Psoas muscle (tissue), 8 donors: Measurements from ENCODE around the gene PSMB10. TPM values are rescaled to one million over a fixed set of nuclear protein-coding genes. Genes with fewer than 3 reads are reported as not detected.

ENCODE experiments used
- ATAC-seq, 4 donors: fragments of 200-7000 bp; cut with Tn5 transposase; one replicate each; pipeline ENCODE4 v1.9.1; 2020; ENCODE audit warnings: moderate library complexity in 3 of 4, mild to moderate bottlenecking in 2 of 4
- DNase-seq, 2 donors: peaks; one replicate each; pipeline ENCODE4 v3.0.0-alpha.2; 2020
- H3K27ac ChIP-seq: fragments of 200-600 bp; one replicate; pipeline ENCODE4 v1.8.0; 2022
- H3K27me3 ChIP-seq, 3 donors: fragments of 200-600 bp in 1 of 3; one replicate each; pipeline versions ENCODE4 v1.6.1 to v1.8.0; 2013 to 2022; ENCODE audit warnings: low read length in 2 of 3, mild to moderate bottlenecking in 2 of 3, moderate library complexity in 1 of 3; ENCODE audit not compliant: insufficient read depth in 3 of 3
- H3K36me3 ChIP-seq, 2 donors: fragments of 200-600 bp in 1 of 2; one replicate each; pipeline versions ENCODE4 v1.6.1 to v1.8.0; 2013 to 2022; ENCODE audit warnings: low read depth in 1 of 2, mild to moderate bottlenecking in 1 of 2, moderate library complexity in 1 of 2; ENCODE audit not compliant: insufficient read depth in 1 of 2
- H3K4me1 ChIP-seq: fragments of 200-600 bp; one replicate; pipeline ENCODE4 v1.8.0; 2022
- H3K4me3 ChIP-seq: fragments of 200-600 bp; one replicate; pipeline ENCODE4 v1.8.0; 2022; ENCODE audit warnings: mild to moderate bottlenecking
- H3K9me3 ChIP-seq: fragments of 200-600 bp; one replicate; pipeline ENCODE4 v1.8.0; 2022
- CTCF ChIP-seq: fragments of 200-600 bp; IDR thresholded peaks from one replicate; pipeline ENCODE4 v1.8.0; 2022; ENCODE audit warnings: antibody characterized with exemption
- WGBS, 3 donors: extraction: QIAGEN DNeasy Blood & Tissue Kit; methylation state at CpG; one replicate each; pipeline versions ENCODE4 v1.1.6 to v1.1.7; 2013; 5-methylcytosine and 5-hydroxymethylcytosine counted together
- intact Hi-C, 2 donors: fragments of 100-400 bp; cut with DNase I; formaldehyde crosslinking; loops; one replicate each; pipeline versions ENCODE4 v1.11.0 to v1.14.2; 2022
- polyA plus RNA-seq, 3 donors: library from polyadenylated mRNA; stranded (reverse); fragments of 200-250 nt; gene quantifications; one replicate each; pipeline ENCODE4 v1.2.3, GENCODE V29; 2013
- total RNA-seq, 4 donors: library from RNA; stranded (reverse); fragmentation: NEBNext Ultra II Directional in 2 of 4; extraction: Animal tissue kit (Norgen Biotek cat#: 25700) in 2 of 4; gene quantifications; one replicate each; pipeline versions ENCODE4 v1.2.1 to v1.2.4, GENCODE V29; 2021 to 2023
- donor health status: healthy with polysubstance abuse.
- donor health status: DM: no; HTN: no; CAD: no; lungs with moderate emphysema.
- donor health status: Bipolar disorder and iron deficiency.
- donor health status: healthy.
- donor health status: DM: yes; HTN: yes; CAD: no.
- donor health status: DM: no; HTN: no; CAD: no.
- donor health status: DM: no; HTN: no; CAD: no.
- donor health status: DM: yes; HTN: yes; CAD: no.

The PSMB10 gene
- total and polyA plus RNA-seq, 7 donors = 27.6 to 98.6 (median 34.7) TPM

- DNase-seq = peak; percentile 88 to 93
- ATAC-seq = peak; percentile 26 to 34 (median 28)
- H3K4me3 ChIP-seq = peak within 1 kb of the TSS; percentile 38
- no peaks in the 10 kb centered on the region for H3K9me3 ChIP-seq
- peak within 1 kb of the TSS; percentile 93 for H3K27ac ChIP-seq
- TF ChIP-seq CTCF = no peak
- H3K36me3 ChIP-seq = peaks cover 0 to 61% of the 10 kb centered on the region in 2 donors
- no peaks in the 10 kb centered on the region for H3K27me3 ChIP-seq
- H3K4me1 ChIP-seq = peaks cover 57% of the 10 kb centered on the region
- intact Hi-C loops = loop anchor here (5.0 to 10.0 kb wide), 2 partner anchors 158 to 350 kb away; partner anchors contain the start of gene ESRP2 (in 1 of the 2)
- 16 to 39% (median 25%) methylated on average over 22 of the region's 22 CpGs for WGBS, 3 donors
Measured at GRCh38 chr16:67884684-67885083, 52.0 kb downstream of the PSMB10 start, which contains the start of gene NRN1L. Gene NRN1L, plus strand, starts transcription at chr16:67884885. Its CDS starts 19 bp downstream, at chr16:67884904.

Other genes starting within 250 kb of the PSMB10 start
- gene GFOD2, start 217.5 kb downstream of the PSMB10 start, total RNA-seq = 10 to 100 TPM in 1 of 4 donors, 1 to 10 TPM in 3; 8.0 to 11.3 (median 9.0) TPM
- 10 to 100 TPM; 12.2 to 17.3 (median 17.0) TPM for gene GFOD2, start 217.5 kb downstream of the PSMB10 start, polyA plus RNA-seq
- 10 to 100 TPM; 17.6 to 27.9 (median 25.2) TPM for gene RANBP10, start 130.3 kb downstream of the PSMB10 start, total RNA-seq
- 10 to 100 TPM in 2 of 3 donors, 1 to 10 TPM in 1; 9.1 to 16.3 (median 11.1) TPM for gene RANBP10, start 130.3 kb downstream of the PSMB10 start, polyA plus RNA-seq
- gene TSNAXIP1, start 130.0 kb downstream of the PSMB10 start, total RNA-seq = under 1 TPM; 0.29 to 0.88 (median 0.60) TPM
- gene TSNAXIP1, start 130.0 kb downstream of the PSMB10 start, polyA plus RNA-seq = 1 to 10 TPM in 1 of 3 donors, under 1 TPM in 2; 0.27 to 1.4 (median 0.65) TPM
- 10 to 100 TPM; 30.2 to 37.8 (median 35.0) TPM for gene THAP11, start 94.5 kb downstream of the PSMB10 start, total RNA-seq
- gene THAP11, start 94.5 kb downstream of the PSMB10 start, polyA plus RNA-seq = 10 to 100 TPM; 31.9 to 78.6 (median 35.0) TPM
- 100 to 1,000 TPM in 2 of 4 donors, 10 to 100 TPM in 2; 77.4 to 104 (median 96.8) TPM for gene NUTF2, start 89.9 kb downstream of the PSMB10 start, total RNA-seq
- 100 to 1,000 TPM; 129 to 170 (median 134) TPM for gene NUTF2, start 89.9 kb downstream of the PSMB10 start, polyA plus RNA-seq
- 10 to 100 TPM; 17.2 to 26.4 (median 19.2) TPM for gene CENPT, start 89.2 kb downstream of the PSMB10 start, total RNA-seq
- gene CENPT, start 89.2 kb downstream of the PSMB10 start, polyA plus RNA-seq = 10 to 100 TPM; 13.8 to 19.9 (median 19.9) TPM
- gene EDC4, start 63.8 kb downstream of the PSMB10 start, total RNA-seq = 10 to 100 TPM; 33.8 to 52.1 (median 42.1) TPM
- gene EDC4, start 63.8 kb downstream of the PSMB10 start, polyA plus RNA-seq = 10 to 100 TPM; 21.1 to 32.2 (median 23.8) TPM
- gene NRN1L, start 52.0 kb downstream of the PSMB10 start, total RNA-seq = 1 to 10 TPM in 1 of 4 donors, under 1 TPM in 1, not detected in 2; 0.77 to 1.1 TPM
- under 1 TPM; 0.23 to 0.38 (median 0.37) TPM for gene NRN1L, start 52.0 kb downstream of the PSMB10 start, polyA plus RNA-seq
- 10 to 100 TPM; 11.3 to 18.8 (median 16.4) TPM for gene PSKH1, start 43.6 kb downstream of the PSMB10 start, total RNA-seq
- gene PSKH1, start 43.6 kb downstream of the PSMB10 start, polyA plus RNA-seq = 10 to 100 TPM in 2 of 3 donors, 1 to 10 TPM in 1; 9.6 to 16.9 (median 11.0) TPM
- gene CTRL, start 5.0 kb downstream of the PSMB10 start, total RNA-seq = 1 to 10 TPM in 1 of 4 donors, under 1 TPM in 3; 0.27 to 1.1 (median 0.79) TPM
- gene CTRL, start 5.0 kb downstream of the PSMB10 start, polyA plus RNA-seq = 1 to 10 TPM; 1.1 TPM
- 10 to 100 TPM in 2 of 4 donors, 1 to 10 TPM in 2; 5.9 to 15.1 (median 10.2) TPM for gene LCAT, start 7.3 kb upstream of the PSMB10 start, total RNA-seq
- 1 to 10 TPM; 4.1 to 8.6 (median 4.7) TPM for gene LCAT, start 7.3 kb upstream of the PSMB10 start, polyA plus RNA-seq
- 10 to 100 TPM; 24.1 to 89.5 (median 34.9) TPM for gene SLC12A4, start 31.8 kb upstream of the PSMB10 start, total RNA-seq
- gene SLC12A4, start 31.8 kb upstream of the PSMB10 start, polyA plus RNA-seq = 10 to 100 TPM; 18.3 to 34.8 (median 26.0) TPM
- gene DPEP3, start 43.6 kb upstream of the PSMB10 start, total RNA-seq = under 1 TPM in 3 of 4 donors, not detected in 1; 0.10 to 0.22 (median 0.17) TPM
- gene DPEP3, start 43.6 kb upstream of the PSMB10 start, polyA plus RNA-seq = under 1 TPM in 2 of 3 donors, not detected in 1; 0.12 to 0.45 TPM
- gene DPEP2, start 62.6 kb upstream of the PSMB10 start, total RNA-seq = 1 to 10 TPM in 1 of 4 donors, under 1 TPM in 2, not detected in 1; 0.25 to 1.1 (median 0.82) TPM
- under 1 TPM; 0.23 to 0.29 (median 0.27) TPM for gene DPEP2, start 62.6 kb upstream of the PSMB10 start, polyA plus RNA-seq
- gene DPEP2NB, start 79.1 kb upstream of the PSMB10 start, total RNA-seq = not detected
- under 1 TPM in 1 of 3 donors, not detected in 2; 0.05 TPM for gene DPEP2NB, start 79.1 kb upstream of the PSMB10 start, polyA plus RNA-seq
- 10 to 100 TPM; 10.0 to 19.3 (median 14.4) TPM for gene DDX28, start 86.4 kb upstream of the PSMB10 start, total RNA-seq
- gene DDX28, start 86.4 kb upstream of the PSMB10 start, polyA plus RNA-seq = 10 to 100 TPM; 11.9 to 20.2 (median 12.6) TPM
- 10 to 100 TPM in 2 of 4 donors, 1 to 10 TPM in 2; 7.0 to 10.5 (median 9.8) TPM for gene DUS2, start 86.4 kb upstream of the PSMB10 start, total RNA-seq
- 10 to 100 TPM in 1 of 3 donors, 1 to 10 TPM in 2; 3.4 to 15.1 (median 9.5) TPM for gene DUS2, start 86.4 kb upstream of the PSMB10 start, polyA plus RNA-seq
- 10 to 100 TPM; 40.8 to 53.5 (median 44.0) TPM for gene NFATC3, start 148.5 kb upstream of the PSMB10 start, total RNA-seq
- 10 to 100 TPM in 2 of 3 donors, 1 to 10 TPM in 1; 9.8 to 43.1 (median 17.3) TPM for gene NFATC3, start 148.5 kb upstream of the PSMB10 start, polyA plus RNA-seq